SU-DHL-6 (cell line): ENCODE data around the gene CNGA4.
"Not testable (repeated sequence)": the region's sequence is repeated elsewhere in the genome, so short reads cannot be mapped to it uniquely, and the experiment has no call there.

Source experiments
- H2AFZ ChIP-seq: fragments of 200-600 bp; sonication (generic); 2 replicates; pipeline ENCODE4 v1.6.1; 2014; ENCODE audit warnings: low read depth, mild to moderate bottlenecking, moderate library complexity, mixed read lengths, antibody characterized with exemption, low read length; ENCODE audit not compliant: severe bottlenecking
- H3F3A ChIP-seq: fragments of 200-600 bp; shearing (Covaris generic); 2 replicates; pipeline ENCODE4 v1.6.0; 2016; ENCODE audit warnings: antibody characterized with exemption, mild to moderate bottlenecking; ENCODE audit not compliant: insufficient read depth
- H3K27ac ChIP-seq: fragments of 200-600 bp; sonication (generic); 2 replicates; pipeline ENCODE4 v1.5.1; 2016; ENCODE audit warnings: low read depth, mild to moderate bottlenecking, low read length, moderate library complexity, mixed read lengths
- H3K27me3 ChIP-seq: fragments of 200-600 bp; sonication (generic), shearing (Covaris generic); 2 replicates; pipeline ENCODE4 v1.6.0; 2014; ENCODE audit warnings: mild to moderate bottlenecking, low read length
- H3K36me3 ChIP-seq: fragments of 200-600 bp; sonication (generic); 2 replicates; pipeline ENCODE4 v1.6.1; 2014; ENCODE audit warnings: mild to moderate bottlenecking, low read length, mixed read lengths
- H3K4me2 ChIP-seq: fragments of 300-600, 200-600 bp; shearing (Covaris generic), sonication (generic); 2 replicates; pipeline ENCODE4 v1.6.0; 2014; ENCODE audit warnings: low read length, low read depth, mild to moderate bottlenecking; ENCODE audit not compliant: poor library complexity, severe bottlenecking
- H3K4me3 ChIP-seq: fragments of 200-600 bp; sonication (generic); 2 replicates; pipeline ENCODE4 v1.5.1; 2014; ENCODE audit warnings: antibody characterized with exemption, low read length, mild to moderate bottlenecking, mixed read lengths; ENCODE audit not compliant: insufficient read depth, poor library complexity, severe bottlenecking
- H3K79me2 ChIP-seq: fragments of 200-600 bp; sonication (generic); 2 replicates; pipeline ENCODE4 v1.6.1; 2014; ENCODE audit warnings: mild to moderate bottlenecking, low read length, moderate library complexity; ENCODE audit not compliant: insufficient read depth
- H3K9ac ChIP-seq: fragments of 200-600 bp; sonication (generic); 2 replicates; pipeline ENCODE4 v1.7.0; 2014; ENCODE audit warnings: mild to moderate bottlenecking, low read length
- H3K9me2 ChIP-seq: fragments of 200-600 bp; sonication (generic); replicated peaks from 2 replicates; pipeline ENCODE4 v1.6.1; 2014; ENCODE audit warnings: low read length; ENCODE audit not compliant: insufficient read depth
- H3K9me3 ChIP-seq: fragments of 200-600 bp; sonication (generic); 2 replicates; pipeline ENCODE4 v1.6.1; 2014; ENCODE audit warnings: low read length, mixed read lengths; ENCODE audit not compliant: insufficient read depth
- H4K20me1 ChIP-seq: fragments of 200-600 bp; sonication (generic); 2 replicates; pipeline ENCODE4 v1.6.1; 2014; ENCODE audit warnings: low read depth, mild to moderate bottlenecking, antibody characterized with exemption, low read length, moderate library complexity, mixed read lengths
- CTCF ChIP-seq: fragments of 200-600 bp; sonication (generic); IDR thresholded peaks from one replicate; pipeline ENCODE4 v1.5.1; 2017; ENCODE audit warnings: antibody characterized with exemption, mild to moderate bottlenecking, low read length, moderate library complexity; ENCODE audit not compliant: insufficient read depth, poor library complexity, severe bottlenecking
- EZH2phosphoT487 ChIP-seq: fragments of 200-600 bp; sonication (generic), shearing (Covaris generic); conservative IDR thresholded peaks from 2 replicates; pipeline ENCODE4 v1.6.1; 2018; ENCODE audit warnings: mild to moderate bottlenecking, antibody characterized with exemption, low read length, moderate library complexity, mixed read lengths

CNGA4 gene

GRCh38 chr11:6270584-6271246, 31.8 kb downstream of the CNGA4 start:
- Histone ChIP-seq H2AFZ (no peak overlapping the region), H3K27me3 (no peaks in the 10 kb centered on the region), H3K4me2 (no peak overlapping the region)

GRCh38 chr11:6271598-6271997, 32.7 kb downstream of the CNGA4 start:
- Histone ChIP-seq H3K4me2 (no peak overlapping the region), H3K27ac (no peak overlapping the region), H3K36me3 (no peaks in the 10 kb centered on the region), H2AFZ (no peak overlapping the region), H3K27me3 (no peaks in the 10 kb centered on the region), H3K79me2 (no peaks in the 10 kb centered on the region), H3K4me3 (no peak overlapping the region), H3F3A (no peaks in the 10 kb centered on the region), H3K9ac (no peak overlapping the region), H3K9me3 (no peaks in the 10 kb centered on the region), H3K9me2 (no peaks in the 10 kb centered on the region), H4K20me1 (no peaks in the 10 kb centered on the region)
- TF ChIP-seq CTCF (no peak), EZH2phosphoT487 (no peak)

More at GRCh38 chr11:6270584-6271246, 31.8 kb downstream of the CNGA4 start:
- no peaks in the 10 kb centered on the region for H3K36me3 ChIP-seq
- no peaks in the 10 kb centered on the region for H4K20me1 ChIP-seq
- no peaks in the 10 kb centered on the region for H3K79me2 ChIP-seq
- no peak overlapping the region for H3K4me3 ChIP-seq
- no peaks in the 10 kb centered on the region for H3K9me2 ChIP-seq
- H3K27ac ChIP-seq, result no peak overlapping the region
- TF ChIP-seq CTCF, result no peak
- TF ChIP-seq EZH2phosphoT487, result no peak
- no peaks in the 10 kb centered on the region for H3K9me3 ChIP-seq
- H3F3A ChIP-seq, result no peaks in the 10 kb centered on the region
- H3K9ac ChIP-seq, result no peak overlapping the region

- no peak overlapping the region for H3K27ac ChIP-seq
- H3K9ac ChIP-seq, result no peak overlapping the region
- H3K4me3 ChIP-seq, result no peak overlapping the region
- no peak overlapping the region for H3K4me2 ChIP-seq
- no peaks in the 10 kb centered on the region for H3F3A ChIP-seq
- H3K27me3 ChIP-seq, result no peaks in the 10 kb centered on the region
- no peaks in the 10 kb centered on the region for H3K9me2 ChIP-seq
- no peaks in the 10 kb centered on the region for H3K9me3 ChIP-seq
- no peaks in the 10 kb centered on the region for H3K79me2 ChIP-seq
- TF ChIP-seq EZH2phosphoT487, result no peak
- TF ChIP-seq CTCF, result no peak
- no peaks in the 10 kb centered on the region for H3K36me3 ChIP-seq
- no peaks in the 10 kb centered on the region for H4K20me1 ChIP-seq
- H2AFZ ChIP-seq, result no peak overlapping the region
Observed at GRCh38 chr11:6273188-6273587, 34.3 kb downstream of the CNGA4 start.

- H3K27me3 ChIP-seq, H2AFZ ChIP-seq, H3K9me3 ChIP-seq, H3K79me2 ChIP-seq, H3K4me3 ChIP-seq, H3K27ac ChIP-seq, H3K9ac ChIP-seq, H4K20me1 ChIP-seq, H3F3A ChIP-seq, H3K9me2 ChIP-seq, H3K4me2 ChIP-seq, H3K36me3 ChIP-seq: not testable (repeated sequence)
Observed at GRCh38 chr11:6280809-6281208, 41.9 kb downstream of the CNGA4 start.
